Neutrophil (primary cell): Measurements from ENCODE around the gene SYNJ2.

Experiments
- H3K27ac ChIP-seq: fragments of 200-600 bp; sonication (generic); 2 replicates; pipeline ENCODE4 v1.5.1; 2016; ENCODE audit warnings: mild to moderate bottlenecking, moderate library complexity
- H3K27me3 ChIP-seq: fragments of 200-600 bp; sonication (generic); 2 replicates; pipeline ENCODE4 v1.6.0; 2016; ENCODE audit warnings: mild to moderate bottlenecking
- H3K36me3 ChIP-seq: fragments of 200-600 bp; sonication (generic); 2 replicates; pipeline ENCODE4 v1.5.1; 2017
- H3K4me1 ChIP-seq, 2 experiments: fragments of 200-600 bp in 1 of 2; sonication (generic) in 1 of 2; 1 replicate in 1 of 2; 2 replicates in 1 of 2; pipeline versions ENCODE4 v1.5.1 to v1.6.1; 2013 to 2016; ENCODE audit warnings: low read depth in 1 of 2, low read length in 1 of 2, mild to moderate bottlenecking in 1 of 2, moderate library complexity in 1 of 2; ENCODE audit not compliant: control insufficient read depth in 1 of 2, insufficient read depth in 1 of 2
- H3K4me3 ChIP-seq, 2 experiments: fragments of 200-600 bp in 1 of 2; sonication (generic) in 1 of 2; 1 replicate in 1 of 2; 2 replicates in 1 of 2; pipeline ENCODE4 v1.5.1; 2013 to 2016; ENCODE audit warnings: low read depth in 1 of 2, low read length in 1 of 2, mild to moderate bottlenecking in 1 of 2, moderate library complexity in 1 of 2
- H3K9me3 ChIP-seq: fragments of 200-600 bp; sonication (generic); 2 replicates; pipeline ENCODE4 v1.5.1; 2016
- TF ChIP-seq, protein P1 (sequence below): fragments of 200-600 bp; sonication (generic); IDR thresholded peaks from 2 replicates; pipeline ENCODE4 v1.5.1; 2016; ENCODE audit warnings: antibody characterized with exemption

Gene SYNJ2

DNA sequence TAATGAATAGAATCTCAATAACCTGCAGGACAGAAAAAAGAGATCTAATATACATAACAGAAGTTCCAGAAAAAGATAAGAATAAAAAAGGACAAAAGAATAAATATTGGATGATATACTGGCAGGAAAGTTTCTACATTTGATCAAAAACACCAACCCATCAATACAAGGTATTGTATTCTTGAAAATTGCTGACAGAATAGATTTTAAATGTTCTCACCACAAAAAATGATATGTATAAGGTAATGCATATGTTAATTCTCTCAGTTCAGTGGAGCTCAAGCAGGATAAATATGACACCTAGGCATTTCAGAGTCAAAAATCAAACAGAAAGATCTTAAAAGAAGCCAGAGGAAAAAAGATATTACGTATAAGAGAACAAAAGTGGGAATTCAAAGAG is 142.6 kb downstream of the SYNJ2 start:
- H3K27ac ChIP-seq, result no peak overlapping the region
- H3K4me1 ChIP-seq, result peaks cover 8 to 15% of the 10 kb centered on the region in 2 experiments
- no peak overlapping the region for H3K4me3 ChIP-seq
- peaks cover 3% of the 10 kb centered on the region for H3K36me3 ChIP-seq
- TF ChIP-seq, protein P1, sequence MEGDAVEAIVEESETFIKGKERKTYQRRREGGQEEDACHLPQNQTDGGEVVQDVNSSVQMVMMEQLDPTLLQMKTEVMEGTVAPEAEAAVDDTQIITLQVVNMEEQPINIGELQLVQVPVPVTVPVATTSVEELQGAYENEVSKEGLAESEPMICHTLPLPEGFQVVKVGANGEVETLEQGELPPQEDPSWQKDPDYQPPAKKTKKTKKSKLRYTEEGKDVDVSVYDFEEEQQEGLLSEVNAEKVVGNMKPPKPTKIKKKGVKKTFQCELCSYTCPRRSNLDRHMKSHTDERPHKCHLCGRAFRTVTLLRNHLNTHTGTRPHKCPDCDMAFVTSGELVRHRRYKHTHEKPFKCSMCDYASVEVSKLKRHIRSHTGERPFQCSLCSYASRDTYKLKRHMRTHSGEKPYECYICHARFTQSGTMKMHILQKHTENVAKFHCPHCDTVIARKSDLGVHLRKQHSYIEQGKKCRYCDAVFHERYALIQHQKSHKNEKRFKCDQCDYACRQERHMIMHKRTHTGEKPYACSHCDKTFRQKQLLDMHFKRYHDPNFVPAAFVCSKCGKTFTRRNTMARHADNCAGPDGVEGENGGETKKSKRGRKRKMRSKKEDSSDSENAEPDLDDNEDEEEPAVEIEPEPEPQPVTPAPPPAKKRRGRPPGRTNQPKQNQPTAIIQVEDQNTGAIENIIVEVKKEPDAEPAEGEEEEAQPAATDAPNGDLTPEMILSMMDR, result no peak
- H3K27me3 ChIP-seq, result no peaks in the 10 kb centered on the region
- H3K9me3 ChIP-seq, result no peaks in the 10 kb centered on the region

DNA sequence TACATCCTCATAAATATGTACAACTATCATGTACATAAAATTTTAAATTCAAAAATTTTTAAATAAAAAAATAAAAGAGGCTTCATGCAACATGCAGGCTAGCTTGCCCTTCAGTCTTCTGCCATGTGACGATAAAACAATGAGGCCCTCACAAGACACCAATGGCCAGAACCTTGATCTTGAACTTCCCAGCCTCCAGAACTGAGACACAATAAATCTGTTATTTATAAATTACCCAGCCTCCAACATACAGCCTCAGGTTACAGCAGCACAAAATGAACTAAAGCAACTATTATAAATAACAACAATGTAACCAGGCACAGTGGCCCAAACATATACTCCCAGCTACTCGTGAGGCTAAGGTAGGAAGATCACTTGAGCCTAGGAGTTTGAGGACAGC is 143.6 kb downstream of the SYNJ2 start:
- peaks cover 3% of the 10 kb centered on the region for H3K36me3 ChIP-seq
- TF ChIP-seq, protein P1, result no peak
- H3K9me3 ChIP-seq, result no peaks in the 10 kb centered on the region
- H3K4me3 ChIP-seq, result no peak overlapping the region
- H3K27ac ChIP-seq, result no peak overlapping the region
- H3K27me3 ChIP-seq, result no peaks in the 10 kb centered on the region
- H3K4me1 ChIP-seq, result peaks cover 8 to 15% of the 10 kb centered on the region in 2 experiments

DNA sequence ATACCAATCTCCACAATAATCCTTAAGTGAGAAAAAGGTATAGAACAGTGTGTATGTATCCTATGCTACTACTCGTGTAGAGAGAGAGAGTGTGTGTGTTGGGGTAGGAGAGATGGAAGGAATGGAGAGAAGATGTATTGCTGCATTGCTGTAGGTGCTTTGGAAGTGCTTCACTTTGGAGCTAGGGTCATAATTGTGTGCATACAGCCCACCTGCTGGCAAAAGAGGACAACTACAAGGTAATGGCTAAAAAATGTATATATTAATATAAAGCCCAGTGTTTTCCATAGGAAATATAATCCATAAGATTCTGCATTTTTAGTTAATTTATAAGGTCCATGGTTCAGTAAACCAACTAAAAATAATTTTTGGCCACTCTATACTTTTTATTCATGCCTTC is 150.3 kb downstream of the SYNJ2 start:
- Histone ChIP-seq H3K36me3 (no peaks in the 10 kb centered on the region), H3K27ac (no peak overlapping the region), H3K27me3 (no peaks in the 10 kb centered on the region), H3K4me1 (no peaks in the 10 kb centered on the region), H3K9me3 (no peaks in the 10 kb centered on the region), H3K4me3 (no peak overlapping the region)
- TF ChIP-seq, protein P1, result no peak

DNA sequence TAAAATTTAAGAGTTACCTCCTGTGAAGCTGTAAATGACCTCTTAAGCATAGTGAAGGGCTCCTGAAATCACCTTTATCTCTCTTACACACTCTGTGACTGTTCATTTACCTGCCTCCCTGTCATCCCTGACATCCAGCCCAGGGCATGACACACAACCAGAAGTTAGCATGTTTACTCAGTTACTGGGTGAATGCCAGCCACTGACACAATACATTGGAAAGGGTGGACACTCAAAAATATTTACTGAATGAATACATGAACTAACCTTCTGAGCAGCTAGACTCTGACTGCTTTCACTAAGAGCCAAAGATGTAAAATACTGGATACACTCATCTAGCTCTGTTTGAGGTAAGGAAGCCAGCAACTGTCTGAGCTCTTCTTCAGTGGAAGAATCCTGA is 161.1 kb downstream of the SYNJ2 start:
- Histone ChIP-seq H3K36me3 (peaks cover 37% of the 10 kb centered on the region), H3K9me3 (no peaks in the 10 kb centered on the region), H3K27ac (no peak overlapping the region), H3K4me1 (no peaks in the 10 kb centered on the region), H3K27me3 (no peaks in the 10 kb centered on the region), H3K4me3 (no peak overlapping the region)
- TF ChIP-seq, protein P1, result no peak

DNA sequence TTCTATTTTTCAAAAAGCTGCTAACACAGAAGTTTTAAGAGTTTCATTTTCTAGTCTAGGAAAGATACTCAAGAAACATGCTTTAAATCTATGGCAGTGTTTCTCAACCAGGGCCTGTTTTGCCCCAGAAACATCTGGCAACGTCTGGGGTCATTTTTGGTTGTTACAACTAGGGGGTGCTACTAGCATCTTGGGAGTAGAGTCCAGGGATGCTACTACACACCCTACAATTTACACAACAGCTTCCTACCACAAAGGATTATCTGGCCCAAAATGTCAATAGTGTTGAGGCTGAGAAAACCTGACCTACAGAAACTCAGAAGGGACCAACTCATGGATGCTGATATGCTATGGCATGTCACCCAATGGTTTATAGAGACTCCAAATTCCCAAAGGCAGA is 162.0 kb downstream of the SYNJ2 start:
- H3K27ac ChIP-seq, result no peak overlapping the region
- no peaks in the 10 kb centered on the region for H3K9me3 ChIP-seq
- no peaks in the 10 kb centered on the region for H3K27me3 ChIP-seq
- H3K4me1 ChIP-seq, result no peaks in the 10 kb centered on the region
- TF ChIP-seq, protein P1, result no peak
- no peak overlapping the region for H3K4me3 ChIP-seq
- peaks cover 37% of the 10 kb centered on the region for H3K36me3 ChIP-seq
